PFSK-1 (cell line): ENCODE measurements around the gene GNGT2.

Experiments
- FOXP2 ChIP-seq: optimal IDR thresholded peaks from 2 replicates; pipeline ENCODE3; 2011; ENCODE audit warnings: borderline replicate concordance, control low read depth, inconsistent platforms; ENCODE audit not compliant: insufficient read depth; ENCODE audit errors: extremely low read length, extremely low read depth
- POLR2AphosphoS5 ChIP-seq: IDR thresholded peaks from 2 replicates; pipeline ENCODE4 v1.6.1; 2012; ENCODE audit warnings: low read depth, mild to moderate bottlenecking, control low read depth, low read length, moderate library complexity
- REST ChIP-seq, 2 experiments: IDR thresholded peaks; 2 replicates each; pipeline versions ENCODE4 v1.6.1 to v1.8.0; 2011 to 2012; ENCODE audit warnings: low read depth in 2 of 2, low read length in 2 of 2, control low read depth in 1 of 2, inconsistent platforms in 1 of 2, mild to moderate bottlenecking in 1 of 2, moderate library complexity in 1 of 2; ENCODE audit not compliant: insufficient read depth in 1 of 2
- SIN3A ChIP-seq: IDR thresholded peaks from 2 replicates; pipeline ENCODE4 v1.6.1; 2012; ENCODE audit warnings: mild to moderate bottlenecking, low read length, moderate library complexity, borderline replicate concordance; ENCODE audit not compliant: insufficient read depth
- TAF1 ChIP-seq: IDR thresholded peaks from 2 replicates; pipeline ENCODE4 v1.6.1; 2012; ENCODE audit warnings: low read length, control low read depth, borderline replicate concordance; ENCODE audit not compliant: insufficient read depth

DNA sequence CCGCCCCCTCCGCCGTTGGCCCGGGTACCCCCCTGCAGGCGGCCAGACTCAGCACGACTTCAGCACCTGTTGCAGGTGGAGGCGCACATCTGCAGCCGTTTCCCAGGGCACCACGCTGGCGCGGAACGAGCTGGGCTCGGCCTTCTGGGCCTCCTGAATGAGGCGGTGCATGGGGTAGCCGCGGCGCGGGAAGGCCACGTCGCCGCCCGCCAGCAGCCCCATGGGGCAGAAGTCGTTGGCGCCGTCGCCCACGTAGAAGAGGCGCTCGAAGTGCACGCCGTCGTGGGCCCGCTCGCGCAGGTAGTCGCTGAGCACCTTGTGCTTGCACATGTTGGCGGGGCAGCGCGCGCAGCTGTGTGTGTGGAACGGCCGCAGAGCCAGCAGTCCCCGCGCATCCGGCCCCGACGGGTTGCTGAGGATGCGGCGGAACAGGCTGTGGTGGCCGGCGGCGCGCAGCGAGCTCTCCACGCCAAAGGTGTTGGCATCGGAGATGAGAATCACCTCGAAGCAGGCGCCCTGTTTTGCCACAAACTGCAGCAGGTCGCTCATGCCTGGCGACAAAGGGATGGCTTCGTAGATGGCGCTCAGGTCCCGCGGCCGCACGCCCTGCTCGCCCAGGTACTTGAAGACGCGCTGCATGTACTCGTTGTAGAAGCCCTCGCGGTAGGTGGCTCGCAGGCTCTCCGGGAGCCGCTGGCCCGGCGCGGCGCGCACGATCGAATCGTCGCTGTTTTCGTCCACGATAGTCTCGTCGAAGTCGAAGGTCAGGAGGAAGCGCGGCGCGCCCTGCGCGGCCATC, 14.0 kb upstream of the GNGT2 start:
- TF ChIP-seq POLR2AphosphoS5 (no peak), SIN3A (no peak), REST (IDR thresholded peaks at IDR 0.05; ENCODE audit: insufficient read depth in 1 of 2, low read depth in 2 of 2, low read length in 2 of 2) (no peak), TAF1 (no peak), FOXP2 (no peak)
